A673 (cell line): ENCODE results near the gene NDUFAF2. TPM values are rescaled to one million over a fixed set of nuclear protein-coding genes. Genes with fewer than 3 reads are reported as not detected.
A peak's percentile ranks its signal among the peaks of the same experiment; 100 is the strongest.

Experiments used
- BruUV-seq: library from RNA; stranded (reverse); fragments of 400-500 nt; replicated peaks from 2 replicates; lab custom pipeline; 2021; lab: Mats Ljungman, UMichigan
- CTCF ChIA-PET: fragments of 300-600 bp; sonication (Branson Sonifier 250); formaldehyde crosslinking; loops from one replicate; lab custom pipeline; 2022; ENCODE audit warnings: antibody characterized with exemption; lab: Charles Lee
- POLR2A ChIA-PET: fragments of 300-600 bp; sonication (Branson Sonifier 250); formaldehyde crosslinking; loops from one replicate; lab custom pipeline; 2022; ENCODE audit warnings: antibody characterized with exemption; ENCODE audit not compliant: low non-redundant PET; lab: Charles Lee
- DNase-seq: peaks from one replicate; pipeline ENCODE4 v3.0.0-alpha.2; 2015; ENCODE audit warnings: low spot score
- H3K27ac ChIP-seq: fragments of 200-600 bp; sonication (generic); 2 replicates; pipeline ENCODE4 v1.5.1; 2016; ENCODE audit warnings: mixed run types, low read depth, mild to moderate bottlenecking, mixed read lengths, antibody characterized with exemption, low read length; ENCODE audit not compliant: poor library complexity, severe bottlenecking
- H3K27me3 ChIP-seq: fragments of 200-600 bp; sonication (generic); replicated peaks from 2 replicates; pipeline ENCODE4 v1.6.1; 2017; ENCODE audit warnings: mixed run types, low read depth, mild to moderate bottlenecking, mixed read lengths, antibody characterized with exemption, low read length; ENCODE audit not compliant: insufficient read depth, poor library complexity
- H3K36me3 ChIP-seq: fragments of 200-600 bp; sonication (generic); 2 replicates; pipeline ENCODE4 v1.6.1; 2016; ENCODE audit warnings: mixed run types, mild to moderate bottlenecking, mixed read lengths, antibody characterized with exemption, low read length; ENCODE audit not compliant: insufficient read depth, poor library complexity, severe bottlenecking
- H3K4me1 ChIP-seq: fragments of 200-600 bp; sonication (generic); 2 replicates; pipeline ENCODE4 v1.6.1; 2017; ENCODE audit warnings: mixed run types, mild to moderate bottlenecking, mixed read lengths, antibody characterized with exemption, low read length; ENCODE audit not compliant: insufficient read depth, poor library complexity, severe bottlenecking
- H3K4me3 ChIP-seq: fragments of 200-600 bp; sonication (generic); 2 replicates; pipeline ENCODE4 v1.5.1; 2016; ENCODE audit warnings: low read depth, mixed run types, mild to moderate bottlenecking, mixed read lengths, low read length; ENCODE audit not compliant: poor library complexity, severe bottlenecking
- H3K9me3 ChIP-seq: fragments of 200-600 bp; sonication (generic); 2 replicates; pipeline ENCODE4 v1.6.1; 2016; ENCODE audit warnings: mixed run types, low read depth, mild to moderate bottlenecking, mixed read lengths, antibody characterized with exemption, low read length; ENCODE audit not compliant: poor library complexity, severe bottlenecking
- EZH2 ChIP-seq: fragments of 200-600 bp; sonication (generic); IDR thresholded peaks from 2 replicates; pipeline ENCODE4 v1.6.1; 2017; ENCODE audit warnings: borderline replicate concordance, low read depth, mild to moderate bottlenecking, mixed read lengths, antibody characterized with exemption, low read length; ENCODE audit not compliant: poor library complexity, severe bottlenecking
- intact Hi-C: fragments of 100-400 bp; cut with micrococcal nuclease; formaldehyde crosslinking; loops from one replicate; pipeline ENCODE4 v1.10.0; 2022; ENCODE audit not compliant: unreplicated experiment
- total RNA-seq: library from RNA; stranded (reverse); gene quantifications from 2 replicates; pipeline ENCODE4 v1.2.3, GENCODE V29; 2021
- TF ChIP-seq, protein P1 (sequence below): fragments of 300-800, 200-600 bp; sonication (generic); conservative IDR thresholded peaks from 2 replicates; pipeline ENCODE4 v1.5.1; 2017; ENCODE audit warnings: low read depth, mild to moderate bottlenecking, antibody characterized with exemption, low read length, moderate library complexity, mixed read lengths

NDUFAF2 gene
- total RNA-seq, 1 experiment from 2014 or later, result 61.6 TPM

DNA sequence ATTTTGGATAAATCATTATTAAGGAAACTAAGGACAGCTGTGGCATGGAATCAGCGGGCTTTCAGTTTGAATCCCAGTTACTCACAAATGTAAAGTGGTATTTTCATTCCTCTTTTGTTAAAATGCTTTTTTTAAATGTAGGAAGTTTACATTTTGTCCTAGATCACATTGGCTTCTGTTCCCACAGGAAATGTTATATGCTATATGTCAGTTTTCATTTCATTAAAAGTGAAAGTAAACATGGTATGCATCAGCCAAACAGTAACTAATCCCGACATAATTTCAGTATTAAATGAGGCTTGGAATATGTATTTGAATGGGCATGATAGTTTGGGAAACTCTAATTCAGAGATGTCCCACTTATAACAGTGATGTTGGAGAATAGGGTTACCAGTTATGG lies 235.9 kb downstream of the NDUFAF2 start:
- Histone ChIP-seq H3K27me3 (no peaks in the 10 kb centered on the region), H3K4me1 (no peaks in the 10 kb centered on the region), H3K27ac (no peak overlapping the region), H3K9me3 (no peaks in the 10 kb centered on the region), H3K36me3 (no peaks in the 10 kb centered on the region), H3K4me3 (peak overlapping the region; percentile 6)
- BruUV-seq, result no TSS peak
- intact Hi-C loops, result no loop called here
- POLR2A ChIA-PET, result no interaction called here
- DNase-seq, result no peak
- TF ChIP-seq, protein P1, sequence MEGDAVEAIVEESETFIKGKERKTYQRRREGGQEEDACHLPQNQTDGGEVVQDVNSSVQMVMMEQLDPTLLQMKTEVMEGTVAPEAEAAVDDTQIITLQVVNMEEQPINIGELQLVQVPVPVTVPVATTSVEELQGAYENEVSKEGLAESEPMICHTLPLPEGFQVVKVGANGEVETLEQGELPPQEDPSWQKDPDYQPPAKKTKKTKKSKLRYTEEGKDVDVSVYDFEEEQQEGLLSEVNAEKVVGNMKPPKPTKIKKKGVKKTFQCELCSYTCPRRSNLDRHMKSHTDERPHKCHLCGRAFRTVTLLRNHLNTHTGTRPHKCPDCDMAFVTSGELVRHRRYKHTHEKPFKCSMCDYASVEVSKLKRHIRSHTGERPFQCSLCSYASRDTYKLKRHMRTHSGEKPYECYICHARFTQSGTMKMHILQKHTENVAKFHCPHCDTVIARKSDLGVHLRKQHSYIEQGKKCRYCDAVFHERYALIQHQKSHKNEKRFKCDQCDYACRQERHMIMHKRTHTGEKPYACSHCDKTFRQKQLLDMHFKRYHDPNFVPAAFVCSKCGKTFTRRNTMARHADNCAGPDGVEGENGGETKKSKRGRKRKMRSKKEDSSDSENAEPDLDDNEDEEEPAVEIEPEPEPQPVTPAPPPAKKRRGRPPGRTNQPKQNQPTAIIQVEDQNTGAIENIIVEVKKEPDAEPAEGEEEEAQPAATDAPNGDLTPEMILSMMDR, result no peak
- TF ChIP-seq EZH2, result no peak
- CTCF ChIA-PET, result no interaction called here

DNA sequence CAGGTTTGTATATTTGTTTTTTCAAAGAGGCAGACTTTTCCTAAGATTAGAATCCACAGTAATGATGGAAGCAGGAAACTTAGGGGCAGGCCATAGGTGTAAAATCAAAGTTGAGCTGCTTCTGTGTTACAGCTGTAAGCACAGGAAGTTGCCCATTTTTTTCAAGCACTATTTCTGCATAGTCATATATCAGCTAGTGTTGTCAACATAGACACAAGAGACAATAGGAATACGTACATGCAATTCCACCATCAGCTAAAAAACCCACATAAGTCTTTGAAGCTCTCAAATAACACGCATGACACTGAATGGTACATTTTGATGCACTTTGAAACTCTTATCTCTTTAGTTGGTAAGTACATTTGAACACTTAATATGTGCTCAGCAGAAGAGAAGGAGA lies 237.4 kb downstream of the NDUFAF2 start:
- no peaks in the 10 kb centered on the region for H3K36me3 ChIP-seq
- no TSS peak for BruUV-seq
- DNase-seq, result peak; percentile 23
- H3K4me1 ChIP-seq, result no peaks in the 10 kb centered on the region
- H3K27me3 ChIP-seq, result no peaks in the 10 kb centered on the region
- no peak overlapping the region for H3K27ac ChIP-seq
- no peak overlapping the region for H3K4me3 ChIP-seq
- H3K9me3 ChIP-seq, result no peaks in the 10 kb centered on the region
- intact Hi-C loops, result no loop called here
- TF ChIP-seq EZH2, result no peak
- TF ChIP-seq, protein P1, result no peak
- ChIA-PET CTCF (no interaction called here), POLR2A (no interaction called here)

DNA sequence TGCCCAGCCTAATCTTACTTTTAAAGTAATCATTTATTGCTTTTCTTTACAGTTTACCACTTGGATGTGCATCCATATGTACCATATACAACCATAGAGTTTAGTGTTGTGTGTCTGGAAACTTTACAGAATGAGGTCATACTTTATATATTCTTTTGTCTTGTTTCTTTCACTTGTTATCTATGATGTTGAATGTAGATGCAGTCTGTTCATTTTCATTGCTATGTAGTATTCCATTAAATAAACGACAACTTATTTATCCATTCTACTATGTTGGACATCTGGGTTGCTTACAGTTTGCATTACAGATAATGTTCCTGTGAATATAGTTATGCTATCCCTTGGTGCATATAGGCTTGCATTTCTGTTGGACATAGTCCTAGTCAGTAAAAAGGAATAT lies 238.5 kb downstream of the NDUFAF2 start:
- BruUV-seq, result no TSS peak
- Histone ChIP-seq H3K4me3 (no peak overlapping the region), H3K9me3 (no peaks in the 10 kb centered on the region), H3K27ac (no peak overlapping the region), H3K36me3 (no peaks in the 10 kb centered on the region), H3K4me1 (no peaks in the 10 kb centered on the region), H3K27me3 (no peaks in the 10 kb centered on the region)
- POLR2A ChIA-PET, result no interaction called here
- intact Hi-C loops, result no loop called here
- TF ChIP-seq, protein P1, result no peak
- no peak for TF ChIP-seq EZH2
- DNase-seq, result no peak
- CTCF ChIA-PET, result no interaction called here
